Peyer's patch (tissue), 4 donors: ENCODE measurements around the gene ZBTB12. TPM values are rescaled to one million over a fixed set of nuclear protein-coding genes. Genes with fewer than 3 reads are reported as not detected.
A peak's percentile ranks its signal among the peaks of the same experiment; 100 is the strongest.

Experiments used
- DNase-seq, 3 donors: peaks; one replicate each; pipeline ENCODE4 v3.0.0-alpha.2; 2017 to 2019
- H3K27ac ChIP-seq, 4 donors: fragments of 200-600 bp; sonication (generic); one replicate each; pipeline ENCODE4 v1.5.1; 2016 to 2019
- H3K27me3 ChIP-seq, 2 donors: fragments of 200-600 bp; sonication (generic); one replicate each; pipeline ENCODE4 v1.5.1; 2019
- H3K36me3 ChIP-seq, 3 donors: fragments of 200-600 bp; sonication (generic); one replicate each; pipeline ENCODE4 v1.5.1; 2016 to 2019
- H3K4me1 ChIP-seq, 4 donors: fragments of 200-600 bp; sonication (generic); one replicate each; pipeline ENCODE4 v1.5.1; 2016 to 2019
- H3K4me3 ChIP-seq, 4 donors: fragments of 200-600 bp; sonication (generic); 1 replicate in 3 of 4; 2 replicates in 1 of 4; pipeline ENCODE4 v1.5.1; 2016 to 2019; ENCODE audit warnings: mild to moderate bottlenecking in 1 of 4
- H3K9me3 ChIP-seq, 4 donors: fragments of 200-600 bp; sonication (generic); one replicate each; pipeline ENCODE4 v1.5.1; 2016 to 2019; ENCODE audit warnings: mild to moderate bottlenecking in 1 of 4
- CTCF ChIP-seq, 6 experiments: fragments of 450-650 bp in 4 of 6; fragments of 200-600 bp in 2 of 6; sonication (generic) in 1 of 6; IDR thresholded peaks; one replicate each; pipeline ENCODE4 v1.5.1; 2017 to 2019; ENCODE audit warnings: antibody characterized with exemption in 6 of 6, mild to moderate bottlenecking in 3 of 6, moderate library complexity in 1 of 6
- POLR2A ChIP-seq, 2 donors: fragments of 450-650 bp; IDR thresholded peaks; one replicate each; pipeline ENCODE4 v1.5.1; 2017; ENCODE audit warnings: antibody characterized with exemption in 2 of 2, mild to moderate bottlenecking in 2 of 2, moderate library complexity in 2 of 2
- total RNA-seq, 4 donors: library from RNA; depleted of rRNA; stranded (reverse); fragments of >200 nt; gene quantifications; one replicate each; pipeline ENCODE4 v1.1.0, GENCODE V29; 2016

Gene ZBTB12
- total RNA-seq, 4 donors from 2014 or later = 1.0 to 5.0 (median 1.9) TPM; not detected in 1

GRCh38 chr6:31878726-31879125 is 23.2 kb downstream of the ZBTB12 start, which contains the start of gene SLC44A4:
SLC44A4 (minus strand) TSS chr6:31878997; CDS start chr6:31878980, 17 bp downstream.
- peaks cover 0 to 67% (median 0%) of the 10 kb centered on the region in 3 donors for H3K36me3 ChIP-seq
- peak within 1 kb of the TSS in 3 of 4 donors; percentile 91 to 95 (median 95) for H3K27ac ChIP-seq
- H3K9me3 ChIP-seq = no peaks in the 10 kb centered on the region
- H3K27me3 ChIP-seq = no peaks in the 10 kb centered on the region
- DNase-seq = peak in 2 of 3 donors; percentile 73 to 84
- peak; percentile 58 to 83 for TF ChIP-seq POLR2A (IDR thresholded peaks at IDR 0.05)
- TF ChIP-seq CTCF (IDR thresholded peaks at IDR 0.05) = no peak
- H3K4me3 ChIP-seq = peak within 1 kb of the TSS in 3 of 4 donors; percentile 41 to 66 (median 58)
- H3K4me1 ChIP-seq = peaks cover 0 to 33% (median 0%) of the 10 kb centered on the region in 4 donors

GRCh38 chr6:31878222-31878621 is 23.7 kb downstream of the ZBTB12 start:
- no peak for TF ChIP-seq POLR2A (IDR thresholded peaks at IDR 0.05)
- TF ChIP-seq CTCF (IDR thresholded peaks at IDR 0.05) = no peak
- peaks cover 0 to 67% (median 0%) of the 10 kb centered on the region in 3 donors for H3K36me3 ChIP-seq

GRCh38 chr6:31877651-31878161 is 24.2 kb downstream of the ZBTB12 start:
- Histone ChIP-seq H3K9me3 (no peaks in the 10 kb centered on the region), H3K4me1 (peaks cover 0 to 33% (median 0%) of the 10 kb centered on the region in 4 donors), H3K27ac (peak overlapping the region in 3 of 4 donors; percentile 91 to 95 (median 95)), H3K36me3 (peaks cover 0 to 64% (median 0%) of the 10 kb centered on the region in 3 donors), H3K27me3 (no peaks in the 10 kb centered on the region), H3K4me3 (peak overlapping the region in 3 of 4 donors; percentile 41 to 66 (median 58))
- TF ChIP-seq CTCF (IDR thresholded peaks at IDR 0.05) (no peak), POLR2A (IDR thresholded peaks at IDR 0.05) (peak; percentile 93 to 96)
- peak in 2 of 3 donors; percentile 90 to 92 for DNase-seq

More at GRCh38 chr6:31878222-31878621, 23.7 kb downstream of the ZBTB12 start:
- Histone ChIP-seq H3K9me3 (no peaks in the 10 kb centered on the region), H3K4me3 (peak overlapping the region in 3 of 4 donors; percentile 41 to 66 (median 58)), H3K4me1 (peaks cover 0 to 33% (median 0%) of the 10 kb centered on the region in 4 donors), H3K27ac (peak overlapping the region in 3 of 4 donors; percentile 91 to 95 (median 95)), H3K27me3 (no peaks in the 10 kb centered on the region)
- no peak for DNase-seq

- DNase-seq = peak in 2 of 3 donors; percentile 73 to 78
- peaks cover 0 to 59% (median 0%) of the 10 kb centered on the region in 3 donors for H3K36me3 ChIP-seq
These were observed 24.7 kb downstream of the ZBTB12 start for GRCh38 chr6:31877125-31877650.

GRCh38 chr6:31876357-31876756 is 25.5 kb downstream of the ZBTB12 start:
- DNase-seq = no peak
- H3K36me3 ChIP-seq = peaks cover 0 to 56% (median 0%) of the 10 kb centered on the region in 3 donors
- peak overlapping the region in 1 of 4 donors; percentile 66 for H3K4me3 ChIP-seq
- peaks cover 0 to 33% (median 0%) of the 10 kb centered on the region in 4 donors for H3K4me1 ChIP-seq
- peak overlapping the region in 1 of 4 donors; percentile 95 for H3K27ac ChIP-seq
- H3K27me3 ChIP-seq = no peaks in the 10 kb centered on the region
- no peak for TF ChIP-seq POLR2A (IDR thresholded peaks at IDR 0.05)
- no peak for TF ChIP-seq CTCF (IDR thresholded peaks at IDR 0.05)
- no peaks in the 10 kb centered on the region for H3K9me3 ChIP-seq

More at GRCh38 chr6:31877125-31877650, 24.7 kb downstream of the ZBTB12 start:
- peak overlapping the region in 2 of 4 donors; percentile 58 to 66 for H3K4me3 ChIP-seq
- H3K4me1 ChIP-seq = peaks cover 0 to 33% (median 0%) of the 10 kb centered on the region in 4 donors
- no peaks in the 10 kb centered on the region for H3K9me3 ChIP-seq
- TF ChIP-seq POLR2A (IDR thresholded peaks at IDR 0.05) = peak in 1 of 2 donors; percentile 49
- no peak for TF ChIP-seq CTCF (IDR thresholded peaks at IDR 0.05)
- peak overlapping the region; percentile 25 to 95 (median 87) for H3K27ac ChIP-seq
- H3K27me3 ChIP-seq = no peaks in the 10 kb centered on the region
